Sigmoid colon (tissue), 7 donors: ENCODE results near the gene SLC36A1. TPM values are rescaled to one million over a fixed set of nuclear protein-coding genes. Genes with fewer than 3 reads are reported as not detected.

ENCODE experiments used
- DNase-seq: peaks from one replicate; pipeline ENCODE4 v3.0.0-alpha.2; 2019
- H3K27ac ChIP-seq, 4 donors: fragments of 200-600 bp; sonication (generic); one replicate each; pipeline ENCODE4 v1.5.1; 2016 to 2019; ENCODE audit warnings: mild to moderate bottlenecking in 1 of 4
- H3K27me3 ChIP-seq, 3 donors: fragments of 200-600 bp; sonication (generic); one replicate each; pipeline ENCODE4 v1.5.1; 2019; ENCODE audit warnings: mild to moderate bottlenecking in 1 of 3
- H3K36me3 ChIP-seq, 4 donors: fragments of 200-600 bp; sonication (generic); one replicate each; pipeline ENCODE4 v1.5.1; 2016 to 2019
- H3K4me1 ChIP-seq, 4 donors: fragments of 200-600 bp; sonication (generic); one replicate each; pipeline ENCODE4 v1.5.1; 2017 to 2019
- H3K4me3 ChIP-seq, 4 donors: fragments of 200-600 bp; sonication (generic); one replicate each; pipeline ENCODE4 v1.5.1; 2017 to 2019; ENCODE audit warnings: mild to moderate bottlenecking in 2 of 4, moderate library complexity in 1 of 4
- H3K9me3 ChIP-seq, 4 donors: fragments of 200-600 bp in 3 of 4; sonication (generic) in 3 of 4; one replicate each; pipeline versions ENCODE4 v1.5.1 to v1.6.1; 2013 to 2019
- EP300 ChIP-seq, 4 donors: sonication (generic); formaldehyde crosslinking; IDR thresholded peaks; one replicate each; pipeline ENCODE4 v1.6.1; 2017; ENCODE audit warnings: antibody characterized with exemption in 4 of 4
- POLR2A ChIP-seq, 2 donors: fragments of 450-650 bp; IDR thresholded peaks; one replicate each; pipeline ENCODE4 v1.6.1; 2016; ENCODE audit warnings: antibody characterized with exemption in 2 of 2, mild to moderate bottlenecking in 2 of 2, moderate library complexity in 2 of 2
- POLR2AphosphoS5 ChIP-seq, 4 donors: sonication (generic); formaldehyde crosslinking; IDR thresholded peaks; one replicate each; pipeline ENCODE4 v1.6.1; 2017; ENCODE audit warnings: antibody characterized with exemption in 4 of 4
- WGBS, 2 donors: extraction: QIAGEN DNeasy Blood & Tissue Kit; methylation state at CpG; one replicate each; pipeline ENCODE4 v1.1.7; 2013; 5-methylcytosine and 5-hydroxymethylcytosine counted together
- intact Hi-C: fragments of 100-400 bp; cut with DNase I; formaldehyde crosslinking; loops from one replicate; pipeline ENCODE4 v1.15.1; 2023
- polyA plus RNA-seq, 3 donors: library from polyadenylated mRNA; stranded (reverse); fragments of 200-250 nt; gene quantifications; one replicate each; pipeline ENCODE4 v1.2.3, GENCODE V29; 2013
- total RNA-seq, 4 donors: library from RNA; depleted of rRNA; stranded (reverse); fragments of >200 nt; gene quantifications; one replicate each; pipeline ENCODE4 v1.1.0, GENCODE V29; 2016
- TF ChIP-seq, protein P1 (sequence below), 4 experiments: fragments of 450-650 bp in 3 of 4; fragments of 200-600 bp in 1 of 4; IDR thresholded peaks; one replicate each; pipeline ENCODE4 v1.5.1; 2016 to 2019; ENCODE audit warnings: antibody characterized with exemption in 4 of 4, mild to moderate bottlenecking in 3 of 4, moderate library complexity in 2 of 4
- donor health status: healthy with polysubstance abuse.
- donor health status: Bipolar disorder and iron deficiency.
- donor health status: healthy.

The SLC36A1 gene
- total and polyA plus RNA-seq, 7 donors, result 4.4 to 9.7 (median 7.6) TPM

DNA sequence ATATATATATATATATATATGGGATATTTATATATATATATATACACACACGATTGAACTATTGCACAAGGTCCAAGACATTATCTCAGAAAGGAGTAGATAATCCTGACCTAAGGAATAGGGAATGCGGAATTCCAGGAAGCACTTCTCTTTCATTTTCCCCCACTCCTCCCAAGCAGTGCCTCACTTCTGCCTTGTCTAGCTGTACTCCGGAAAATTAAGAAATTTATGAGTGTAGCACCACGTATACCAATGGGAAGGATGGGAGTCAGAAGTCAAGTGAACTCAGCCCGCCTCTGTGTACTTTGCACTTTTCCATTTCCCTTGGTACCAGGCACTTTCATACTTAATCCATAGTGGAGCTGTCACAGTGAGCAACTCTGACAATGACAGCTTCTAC, 10.9 kb downstream of the SLC36A1 start:
- TF ChIP-seq POLR2AphosphoS5 (IDR thresholded peaks at IDR 0.05) (no peak), EP300 (IDR thresholded peaks at IDR 0.05) (no peak), POLR2A (IDR thresholded peaks at IDR 0.05) (no peak)
- TF ChIP-seq, protein P1, sequence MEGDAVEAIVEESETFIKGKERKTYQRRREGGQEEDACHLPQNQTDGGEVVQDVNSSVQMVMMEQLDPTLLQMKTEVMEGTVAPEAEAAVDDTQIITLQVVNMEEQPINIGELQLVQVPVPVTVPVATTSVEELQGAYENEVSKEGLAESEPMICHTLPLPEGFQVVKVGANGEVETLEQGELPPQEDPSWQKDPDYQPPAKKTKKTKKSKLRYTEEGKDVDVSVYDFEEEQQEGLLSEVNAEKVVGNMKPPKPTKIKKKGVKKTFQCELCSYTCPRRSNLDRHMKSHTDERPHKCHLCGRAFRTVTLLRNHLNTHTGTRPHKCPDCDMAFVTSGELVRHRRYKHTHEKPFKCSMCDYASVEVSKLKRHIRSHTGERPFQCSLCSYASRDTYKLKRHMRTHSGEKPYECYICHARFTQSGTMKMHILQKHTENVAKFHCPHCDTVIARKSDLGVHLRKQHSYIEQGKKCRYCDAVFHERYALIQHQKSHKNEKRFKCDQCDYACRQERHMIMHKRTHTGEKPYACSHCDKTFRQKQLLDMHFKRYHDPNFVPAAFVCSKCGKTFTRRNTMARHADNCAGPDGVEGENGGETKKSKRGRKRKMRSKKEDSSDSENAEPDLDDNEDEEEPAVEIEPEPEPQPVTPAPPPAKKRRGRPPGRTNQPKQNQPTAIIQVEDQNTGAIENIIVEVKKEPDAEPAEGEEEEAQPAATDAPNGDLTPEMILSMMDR (IDR thresholded peaks at IDR 0.05), result no peak
- Histone ChIP-seq H3K36me3 (peaks cover 0 to 6% (median 0%) of the 10 kb centered on the region in 4 donors), H3K4me1 (no peaks in the 10 kb centered on the region), H3K27ac (no peak overlapping the region), H3K4me3 (no peak overlapping the region), H3K27me3 (no peaks in the 10 kb centered on the region), H3K9me3 (no peaks in the 10 kb centered on the region)
- intact Hi-C loops, result no loop called here
- WGBS, 2 donors, result 64 to 87% methylated on average over 5 of the region's 5 CpGs
- DNase-seq, result no peak

DNA sequence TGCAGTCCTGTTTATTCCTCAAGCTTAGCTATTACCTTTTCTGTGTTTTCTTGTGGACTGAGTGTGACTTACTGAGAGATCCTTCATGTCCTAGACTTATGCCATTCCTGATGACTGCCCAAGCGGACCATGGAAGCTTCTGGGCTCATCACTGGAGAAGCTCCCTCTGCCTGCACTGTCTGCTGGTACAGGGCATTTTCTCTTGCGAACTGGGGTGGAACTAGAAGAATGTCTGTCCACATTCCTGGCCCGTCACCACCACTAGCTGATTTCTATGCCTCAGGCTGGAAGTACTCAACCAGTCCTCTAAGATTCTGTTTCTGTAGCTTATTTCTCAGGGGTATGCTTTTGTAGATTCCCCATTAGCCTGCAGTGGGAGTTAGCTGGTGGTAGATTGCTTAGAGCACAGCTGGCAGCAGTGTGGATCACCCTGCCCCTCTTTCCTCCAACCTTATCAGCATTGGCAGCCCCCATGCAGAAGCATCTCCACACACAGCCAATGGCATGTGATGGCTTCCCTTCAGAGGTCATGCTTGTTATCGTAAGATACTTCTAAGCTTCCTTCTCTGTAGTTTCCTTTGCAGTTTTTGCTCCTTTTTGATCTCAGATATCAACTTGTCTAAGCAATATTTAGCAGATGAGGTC, 12.4 kb downstream of the SLC36A1 start:
- H3K27ac ChIP-seq, result no peak overlapping the region
- no peak overlapping the region for H3K4me3 ChIP-seq
- 91 to 96% methylated on average over 4 of the region's 4 CpGs for WGBS, 2 donors
- intact Hi-C loops, result no loop called here
- no peaks in the 10 kb centered on the region for H3K4me1 ChIP-seq
- no peak for DNase-seq
- H3K36me3 ChIP-seq, result peaks cover 0 to 19% (median 5%) of the 10 kb centered on the region in 4 donors
- no peaks in the 10 kb centered on the region for H3K27me3 ChIP-seq
- H3K9me3 ChIP-seq, result no peaks in the 10 kb centered on the region
- TF ChIP-seq EP300 (IDR thresholded peaks at IDR 0.05) (no peak), POLR2AphosphoS5 (IDR thresholded peaks at IDR 0.05) (no peak), POLR2A (IDR thresholded peaks at IDR 0.05) (no peak)
- TF ChIP-seq, protein P1 (IDR thresholded peaks at IDR 0.05), result no peak

DNA sequence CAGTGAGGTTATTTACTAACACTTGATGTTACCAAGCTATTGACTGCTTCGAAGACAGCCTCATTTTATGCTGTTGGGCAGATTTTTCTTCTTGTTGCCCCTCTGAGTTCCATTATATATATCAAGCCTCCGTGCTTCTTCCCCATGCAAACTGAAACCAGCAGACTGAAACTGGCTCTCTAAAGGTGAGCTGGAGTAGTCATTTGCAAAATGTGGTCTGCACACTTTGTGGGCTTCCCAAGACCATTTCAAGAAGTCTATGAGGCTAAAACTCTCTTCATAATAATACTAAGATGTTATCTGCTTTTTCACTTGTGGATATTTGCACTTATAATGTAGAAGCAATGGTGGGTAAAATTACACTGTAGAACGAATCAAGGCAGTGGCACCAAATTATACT, 13.9 kb downstream of the SLC36A1 start:
- WGBS, 2 donors, result 73 to 91% methylated on average over 3 of the region's 3 CpGs
- Histone ChIP-seq H3K9me3 (no peaks in the 10 kb centered on the region), H3K4me1 (no peaks in the 10 kb centered on the region), H3K27me3 (no peaks in the 10 kb centered on the region), H3K4me3 (no peak overlapping the region), H3K27ac (no peak overlapping the region), H3K36me3 (peaks cover 0 to 34% (median 8%) of the 10 kb centered on the region in 4 donors)
- intact Hi-C loops, result no loop called here
- DNase-seq, result no peak
- TF ChIP-seq POLR2AphosphoS5 (IDR thresholded peaks at IDR 0.05) (no peak), POLR2A (IDR thresholded peaks at IDR 0.05) (no peak), EP300 (IDR thresholded peaks at IDR 0.05) (no peak)
- TF ChIP-seq, protein P1 (IDR thresholded peaks at IDR 0.05), result no peak

DNA sequence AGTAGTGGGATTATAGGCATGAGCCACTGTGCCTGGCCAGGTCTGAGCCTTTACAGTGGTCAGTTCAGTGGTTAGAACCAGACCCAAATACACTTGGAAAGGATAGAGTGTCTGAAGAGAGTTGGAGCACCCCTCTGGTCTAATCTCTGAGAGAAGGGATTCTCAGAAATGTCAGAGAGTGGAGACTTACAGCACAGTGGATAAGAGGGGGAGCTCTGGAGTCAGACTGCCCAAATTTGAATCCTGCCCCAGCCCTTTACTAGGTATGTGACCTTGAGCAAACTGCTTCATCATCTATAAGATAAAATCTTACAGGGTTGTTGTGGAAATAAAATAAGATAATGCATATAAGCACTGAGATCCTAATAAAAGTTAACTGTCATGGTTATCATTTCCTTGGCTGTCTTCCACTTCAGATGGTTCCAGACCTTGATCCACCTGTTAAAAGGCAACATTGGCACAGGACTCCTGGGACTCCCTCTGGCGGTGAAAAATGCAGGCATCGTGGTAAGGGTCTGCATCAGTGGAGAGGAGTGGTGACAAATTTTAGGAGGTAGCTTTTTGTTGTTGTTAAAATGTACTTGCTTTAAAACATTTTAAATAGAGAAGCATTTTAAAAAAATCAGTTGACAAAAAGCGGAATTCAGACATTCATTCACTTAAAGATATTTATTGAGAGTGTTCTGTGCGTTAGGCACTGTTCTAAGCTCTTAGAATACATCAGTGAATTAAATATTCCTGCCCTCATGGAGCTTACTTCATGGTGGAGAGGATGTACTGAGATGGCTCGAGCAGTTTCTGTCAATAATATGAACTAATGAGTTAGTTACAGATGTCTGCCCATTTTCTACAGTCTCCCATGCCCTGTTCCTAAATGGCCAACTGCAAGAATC, 16.0 kb downstream of the SLC36A1 start:
- intact Hi-C loops, result no loop called here
- 57 to 70% methylated on average over 5 of the region's 5 CpGs for WGBS, 2 donors
- no peaks in the 10 kb centered on the region for H3K4me1 ChIP-seq
- H3K27me3 ChIP-seq, result no peaks in the 10 kb centered on the region
- no peaks in the 10 kb centered on the region for H3K9me3 ChIP-seq
- peaks cover 0 to 50% (median 18%) of the 10 kb centered on the region in 4 donors for H3K36me3 ChIP-seq
- no peak overlapping the region for H3K4me3 ChIP-seq
- no peak for DNase-seq
- no peak overlapping the region for H3K27ac ChIP-seq
- TF ChIP-seq POLR2A (IDR thresholded peaks at IDR 0.05), result no peak
- TF ChIP-seq, protein P1 (IDR thresholded peaks at IDR 0.05), result no peak
- TF ChIP-seq POLR2AphosphoS5 (IDR thresholded peaks at IDR 0.05), result no peak
- no peak for TF ChIP-seq EP300 (IDR thresholded peaks at IDR 0.05)
